OCI-LY1 (cell line): ENCODE results near the gene PALS2.
A peak's percentile ranks its signal among the peaks of the same experiment; 100 is the strongest.

Experiments
- H2AFZ ChIP-seq: fragments of 200-600 bp; sonication (generic), shearing (Covaris generic); 2 replicates; pipeline ENCODE4 v1.6.0; 2014; ENCODE audit warnings: antibody characterized with exemption, mild to moderate bottlenecking, low read length
- H3F3A ChIP-seq: fragments of 200-600 bp; sonication (generic), shearing (Covaris generic); 2 replicates; pipeline ENCODE4 v1.6.0; 2014; ENCODE audit warnings: mild to moderate bottlenecking, antibody characterized with exemption, low read length, moderate library complexity; ENCODE audit not compliant: insufficient read depth
- H3K27ac ChIP-seq: fragments of 200-600 bp; sonication (generic); 2 replicates; pipeline ENCODE4 v1.5.1; 2014; ENCODE audit warnings: low read length, mixed run types, mild to moderate bottlenecking, low read depth; ENCODE audit not compliant: poor library complexity, severe bottlenecking
- H3K27me3 ChIP-seq: fragments of 200-600 bp; sonication (generic); 2 replicates; pipeline ENCODE4 v1.6.0; 2014; ENCODE audit warnings: antibody characterized with exemption, mild to moderate bottlenecking, low read length, moderate library complexity; ENCODE audit not compliant: insufficient read depth
- H3K36me3 ChIP-seq: fragments of 200-600 bp; sonication (generic); 2 replicates; pipeline ENCODE4 v1.6.1; 2014; ENCODE audit warnings: mild to moderate bottlenecking, antibody characterized with exemption, low read length, moderate library complexity, mixed read lengths; ENCODE audit not compliant: insufficient read depth
- H3K4me1 ChIP-seq: fragments of 200-600 bp; sonication (generic); 2 replicates; pipeline ENCODE4 v1.5.1; 2014; ENCODE audit warnings: mild to moderate bottlenecking, low read length, moderate library complexity; ENCODE audit not compliant: insufficient read depth, severe bottlenecking
- H3K4me2 ChIP-seq: fragments of 200-600 bp; sonication (generic), shearing (Covaris generic); 2 replicates; pipeline ENCODE4 v1.6.1; 2014; ENCODE audit warnings: low read length
- H3K4me3 ChIP-seq: fragments of 200-600 bp; sonication (generic); 2 replicates; pipeline ENCODE4 v1.5.1; 2014; ENCODE audit warnings: low read length, low read depth, mild to moderate bottlenecking, mixed read lengths; ENCODE audit not compliant: poor library complexity, severe bottlenecking
- H3K79me2 ChIP-seq: fragments of 200-600 bp; shearing (Covaris generic); 2 replicates; pipeline ENCODE4 v1.6.1; 2016; ENCODE audit warnings: mixed run types, low read length, mixed read lengths; ENCODE audit not compliant: insufficient read depth
- H3K9ac ChIP-seq: fragments of 200-600 bp; sonication (generic), shearing (Covaris generic); 2 replicates; pipeline ENCODE4 v1.6.1; 2014; ENCODE audit warnings: mild to moderate bottlenecking, low read length, mixed read lengths
- H3K9me2 ChIP-seq: fragments of 200-600 bp; sonication (generic), shearing (Covaris generic); 2 replicates; pipeline ENCODE4 v1.6.1; 2014; ENCODE audit warnings: low read depth, mild to moderate bottlenecking, low read length, mixed read lengths
- H3K9me3 ChIP-seq: fragments of 200-600 bp; shearing (Covaris generic); 2 replicates; pipeline ENCODE4 v1.6.1; 2014; ENCODE audit warnings: low read length, mixed read lengths
- H4K20me1 ChIP-seq: fragments of 200-600 bp; sonication (generic), shearing (Covaris generic); 2 replicates; pipeline ENCODE4 v1.6.0; 2016; ENCODE audit warnings: mild to moderate bottlenecking, low read length; ENCODE audit not compliant: insufficient read depth
- EZH2 ChIP-seq: fragments of 200-600 bp; sonication (generic), shearing (Covaris generic); IDR thresholded peaks from 2 replicates; pipeline ENCODE4 v1.8.0; 2017; ENCODE audit warnings: borderline replicate concordance, mixed run types, mild to moderate bottlenecking, antibody characterized with exemption, low read length, moderate library complexity, mixed read lengths
- TF ChIP-seq, protein P1 (sequence below): fragments of 200-600 bp; sonication (generic), shearing (Covaris generic); IDR thresholded peaks from 2 replicates; pipeline ENCODE4 v1.5.1; 2017; ENCODE audit warnings: mild to moderate bottlenecking, antibody characterized with exemption, low read length, moderate library complexity, mixed read lengths

PALS2 gene

DNA sequence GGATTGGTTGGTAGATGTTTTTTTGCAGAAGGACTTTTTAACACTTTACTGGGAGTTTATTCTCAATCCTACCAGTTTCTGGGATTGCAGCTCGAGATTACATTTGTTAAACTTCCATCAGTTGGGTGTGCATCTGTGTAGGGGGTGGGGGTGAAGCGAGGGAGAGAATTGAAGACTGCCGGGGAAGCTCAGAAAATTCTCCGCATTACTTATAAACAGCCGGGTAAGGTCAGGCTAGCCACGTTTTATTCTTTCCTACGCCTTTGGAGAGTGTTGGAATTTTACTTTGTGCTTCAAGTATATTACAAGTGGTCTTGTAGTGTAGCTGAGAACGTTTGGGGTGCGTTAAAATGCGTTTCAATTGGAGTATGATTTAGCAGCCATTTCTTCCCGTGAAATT, 1.1 kb downstream of the PALS2 start:
- peaks cover 50% of the 10 kb centered on the region for H3K79me2 ChIP-seq
- no peak overlapping the region for H2AFZ ChIP-seq
- H3F3A ChIP-seq, result 0 out of 2 replicates have a peak, but pooled peaks cover 6% of the 10 kb centered on the region
- peak overlapping the region; percentile 80 for H3K4me3 ChIP-seq
- no peaks in the 10 kb centered on the region; the same call in 1 of the 2 replicates for H3K36me3 ChIP-seq
- TF ChIP-seq, protein P1, sequence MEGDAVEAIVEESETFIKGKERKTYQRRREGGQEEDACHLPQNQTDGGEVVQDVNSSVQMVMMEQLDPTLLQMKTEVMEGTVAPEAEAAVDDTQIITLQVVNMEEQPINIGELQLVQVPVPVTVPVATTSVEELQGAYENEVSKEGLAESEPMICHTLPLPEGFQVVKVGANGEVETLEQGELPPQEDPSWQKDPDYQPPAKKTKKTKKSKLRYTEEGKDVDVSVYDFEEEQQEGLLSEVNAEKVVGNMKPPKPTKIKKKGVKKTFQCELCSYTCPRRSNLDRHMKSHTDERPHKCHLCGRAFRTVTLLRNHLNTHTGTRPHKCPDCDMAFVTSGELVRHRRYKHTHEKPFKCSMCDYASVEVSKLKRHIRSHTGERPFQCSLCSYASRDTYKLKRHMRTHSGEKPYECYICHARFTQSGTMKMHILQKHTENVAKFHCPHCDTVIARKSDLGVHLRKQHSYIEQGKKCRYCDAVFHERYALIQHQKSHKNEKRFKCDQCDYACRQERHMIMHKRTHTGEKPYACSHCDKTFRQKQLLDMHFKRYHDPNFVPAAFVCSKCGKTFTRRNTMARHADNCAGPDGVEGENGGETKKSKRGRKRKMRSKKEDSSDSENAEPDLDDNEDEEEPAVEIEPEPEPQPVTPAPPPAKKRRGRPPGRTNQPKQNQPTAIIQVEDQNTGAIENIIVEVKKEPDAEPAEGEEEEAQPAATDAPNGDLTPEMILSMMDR, result no peak
- no peak for TF ChIP-seq EZH2
- H3K9me2 ChIP-seq, result no peaks in the 10 kb centered on the region
- peak overlapping the region; percentile 82 for H3K4me2 ChIP-seq
- no peaks in the 10 kb centered on the region; the same call in 1 of the 2 replicates for H3K27me3 ChIP-seq
- H3K9ac ChIP-seq, result peak overlapping the region; percentile 67
- H3K9me3 ChIP-seq, result no peaks in the 10 kb centered on the region
- peaks cover 60% of the 10 kb centered on the region for H3K4me1 ChIP-seq
- H4K20me1 ChIP-seq, result 0 out of 2 replicates have a peak, but pooled peaks cover 9% of the 10 kb centered on the region
- peak overlapping the region; percentile 17 for H3K27ac ChIP-seq

DNA sequence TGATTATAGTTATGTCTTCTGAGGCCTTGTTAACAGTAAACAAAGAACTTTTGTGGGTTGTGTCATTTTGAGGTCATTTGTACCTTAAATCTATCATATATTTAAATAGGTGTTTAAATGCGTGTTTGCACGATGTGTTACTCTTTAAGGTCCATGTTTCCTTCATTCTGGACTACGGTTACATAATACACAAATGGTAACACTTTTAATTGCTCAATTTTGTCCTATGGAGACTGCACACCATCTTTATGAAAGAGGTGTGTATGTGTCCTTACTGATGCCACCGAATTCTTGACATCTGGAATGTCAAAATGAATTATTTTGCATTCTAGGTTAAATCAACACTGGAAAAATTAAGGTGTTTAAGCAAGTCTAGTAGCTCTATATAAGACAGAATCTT, 1.7 kb downstream of the PALS2 start:
- Histone ChIP-seq H3K9me2 (no peaks in the 10 kb centered on the region), H3K4me2 (peak overlapping the region; percentile 82), H3K79me2 (peaks cover 55% of the 10 kb centered on the region), H4K20me1 (0 out of 2 replicates have a peak, but pooled peaks cover 9% of the 10 kb centered on the region), H3K9ac (peak overlapping the region; percentile 67), H2AFZ (no peak overlapping the region), H3K4me3 (peak overlapping the region; percentile 80), H3K27me3 (no peaks in the 10 kb centered on the region; the same call in 1 of the 2 replicates), H3F3A (0 out of 2 replicates have a peak, but pooled peaks cover 6% of the 10 kb centered on the region), H3K4me1 (peaks cover 61% of the 10 kb centered on the region), H3K9me3 (no peaks in the 10 kb centered on the region), H3K27ac (peak overlapping the region; percentile 17), H3K36me3 (no peaks in the 10 kb centered on the region; the same call in 1 of the 2 replicates)
- TF ChIP-seq EZH2, result no peak
- TF ChIP-seq, protein P1, result no peak

DNA sequence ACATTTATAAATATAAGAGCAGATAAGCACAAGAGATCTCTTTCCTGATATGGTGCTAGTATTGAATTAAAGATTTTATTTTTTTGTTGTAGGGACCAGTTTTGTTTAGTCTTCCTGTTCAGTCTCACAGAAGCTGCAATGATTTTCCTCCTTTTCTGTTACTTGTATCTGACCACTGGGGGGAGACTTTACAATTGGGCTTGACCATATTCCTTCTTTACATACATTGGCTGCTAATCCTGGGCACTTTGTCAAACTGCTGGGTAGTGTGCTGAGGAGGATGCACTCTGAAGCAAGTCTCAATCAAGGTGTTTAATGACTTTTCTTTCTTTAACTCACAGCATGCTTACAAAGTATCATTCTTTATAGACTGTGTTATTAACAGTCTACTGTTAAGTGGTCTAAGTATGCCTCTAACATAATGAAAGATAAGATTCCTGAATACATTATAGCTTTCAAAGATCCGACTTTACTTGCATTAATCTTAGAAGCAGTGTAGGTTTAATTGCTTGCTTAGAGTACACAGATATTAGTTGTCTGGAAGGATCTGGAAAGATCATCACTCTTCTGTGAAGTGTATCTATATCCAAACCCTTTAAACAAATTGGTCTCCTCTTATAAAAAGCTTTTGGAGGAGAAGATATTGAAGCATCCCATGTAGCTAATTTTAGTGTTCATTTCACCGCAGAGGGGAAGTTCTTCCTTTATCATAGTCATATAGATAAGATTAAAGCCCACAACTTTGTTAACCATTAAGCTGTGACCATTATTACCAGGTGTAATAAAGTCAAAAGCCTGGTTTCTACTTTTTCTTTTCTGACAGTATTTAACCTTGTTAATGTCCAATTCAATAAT, 3.1 kb downstream of the PALS2 start:
- H3K4me1 ChIP-seq, result peaks cover 61% of the 10 kb centered on the region
- no peak overlapping the region for H2AFZ ChIP-seq
- H3K27me3 ChIP-seq, result no peaks in the 10 kb centered on the region; the same call in 1 of the 2 replicates
- H3K4me2 ChIP-seq, result peak overlapping the region; percentile 82; the same call in 1 of the 2 replicates
- H3K9me3 ChIP-seq, result no peaks in the 10 kb centered on the region
- H3K36me3 ChIP-seq, result no peaks in the 10 kb centered on the region; the same call in 1 of the 2 replicates
- H3K9ac ChIP-seq, result no peak overlapping the region; the same call in 1 of the 2 replicates
- peaks cover 70% of the 10 kb centered on the region for H3K79me2 ChIP-seq
- TF ChIP-seq EZH2, result no peak
- TF ChIP-seq, protein P1, result peak; percentile 92
- peak overlapping the region; percentile 80 for H3K4me3 ChIP-seq
- H3K9me2 ChIP-seq, result no peaks in the 10 kb centered on the region
- 0 out of 2 replicates have a peak, but pooled peaks cover 9% of the 10 kb centered on the region for H4K20me1 ChIP-seq
- H3F3A ChIP-seq, result 0 out of 2 replicates have a peak, but pooled peaks cover 6% of the 10 kb centered on the region
- no peak overlapping the region for H3K27ac ChIP-seq
